HEK293 (cell line): Measurements from ENCODE around the gene SELENOI.

ENCODE experiments used
- CTCF ChIA-PET: fragments of 350-600 bp; formaldehyde crosslinking; extraction: SDS; loops from one replicate; lab custom pipeline; 2021; ENCODE audit warnings: antibody characterized with exemption; lab: Yijun Ruan, JAX
- POLR2A ChIA-PET: fragments of 300-600 bp; formaldehyde crosslinking; extraction: SDS; loops from one replicate; lab custom pipeline; 2020; ENCODE audit warnings: antibody characterized with exemption, inconsistent platforms; lab: Yijun Ruan, JAX
- H3K27ac ChIP-seq: fragments of 200-500 bp; sonication (Bioruptor generic); 2 replicates; pipeline ENCODE4 v1.5.1; 2014; ENCODE audit warnings: low read depth, low read length, control low read depth, inconsistent platforms; ENCODE audit errors: extremely low read depth
- H3K36me3 ChIP-seq, 2 experiments: fragments of 200-500 bp in 1 of 2; sonication (Bioruptor generic) in 1 of 2; 1 replicate in 1 of 2; 2 replicates in 1 of 2; pipeline ENCODE4 v1.5.1; 2014 to 2017; ENCODE audit warnings: inconsistent platforms in 2 of 2, low read length in 2 of 2; ENCODE audit not compliant: control insufficient read depth in 2 of 2, insufficient read depth in 1 of 2
- H3K4me1 ChIP-seq: fragments of 200-500 bp; sonication (Bioruptor generic); 2 replicates; pipeline ENCODE4 v1.5.1; 2014; ENCODE audit warnings: mild to moderate bottlenecking, low read length, inconsistent platforms; ENCODE audit not compliant: control insufficient read depth, insufficient read depth
- H3K4me3 ChIP-seq: 2 replicates; pipeline ENCODE4 v1.5.1; 2011; ENCODE audit warnings: low read depth, mild to moderate bottlenecking, control low read depth, low read length, moderate library complexity
- H3K9me3 ChIP-seq: fragments of 200-500 bp; sonication (Bioruptor generic); 2 replicates; pipeline ENCODE4 v1.5.1; 2014; ENCODE audit warnings: low read depth, low read length, inconsistent platforms; ENCODE audit not compliant: control insufficient read depth, insufficient read depth
- ATF2 ChIP-seq: fragments of 450-650 bp; formaldehyde crosslinking; IDR thresholded peaks from 2 replicates; pipeline ENCODE4 v1.5.1; 2016; ENCODE audit warnings: missing biosample characterization, missing genetic modification characterization, low read depth
- CTCF ChIP-seq: fragments of 450-650 bp; formaldehyde crosslinking; IDR thresholded peaks from 2 replicates; pipeline ENCODE4 v1.5.1; 2016; ENCODE audit warnings: missing biosample characterization, missing genetic modification characterization
- HOXC10 ChIP-seq: sonication (generic); formaldehyde crosslinking; IDR thresholded peaks from 2 replicates; pipeline ENCODE4 v1.8.1; 2023; ENCODE audit warnings: mild to moderate bottlenecking, missing genetic modification reagents
- MEIS1 ChIP-seq: sonication (generic); formaldehyde crosslinking; IDR thresholded peaks from 2 replicates; pipeline ENCODE4 v1.8.1; 2022; ENCODE audit warnings: missing genetic modification reagents, mild to moderate bottlenecking, borderline replicate concordance
- PRDM1 ChIP-seq: fragments of 450-650 bp; formaldehyde crosslinking; IDR thresholded peaks from 2 replicates; pipeline ENCODE4; 2016; ENCODE audit warnings: missing biosample characterization, missing genetic modification characterization
- ZBTB1 ChIP-seq: fragments of 450-650 bp; formaldehyde crosslinking; IDR thresholded peaks from 2 replicates; pipeline ENCODE4 v1.5.1; 2016; ENCODE audit warnings: missing biosample characterization, missing genetic modification characterization
- ZBTB6 ChIP-seq: fragments of 450-650 bp; formaldehyde crosslinking; IDR thresholded peaks from 2 replicates; pipeline ENCODE4 v1.5.1; 2017; ENCODE audit warnings: missing biosample characterization, missing genetic modification characterization
- ZBTB8A ChIP-seq: fragments of 450-650 bp; formaldehyde crosslinking; IDR thresholded peaks from 2 replicates; pipeline ENCODE4 v1.5.1; 2016; ENCODE audit warnings: missing biosample characterization, missing genetic modification characterization
- ZIC2 ChIP-seq: fragments of 450-650 bp; formaldehyde crosslinking; IDR thresholded peaks from 2 replicates; pipeline ENCODE4 v1.5.1; 2016; ENCODE audit warnings: missing biosample characterization, missing genetic modification characterization
- ZNF121 ChIP-seq: fragments of 450-650 bp; formaldehyde crosslinking; IDR thresholded peaks from 2 replicates; pipeline ENCODE4 v1.5.1; 2016; ENCODE audit warnings: missing biosample characterization, missing genetic modification characterization
- ZNF175 ChIP-seq: fragments of 450-650 bp; formaldehyde crosslinking; IDR thresholded peaks from 2 replicates; pipeline ENCODE4 v1.5.1; 2016; ENCODE audit warnings: missing biosample characterization, missing genetic modification characterization
- ZNF19 ChIP-seq: fragments of 450-650 bp; formaldehyde crosslinking; IDR thresholded peaks from 2 replicates; pipeline ENCODE4; 2016; ENCODE audit warnings: missing biosample characterization, missing genetic modification characterization, low read depth
- ZNF221 ChIP-seq: fragments of 450-650 bp; formaldehyde crosslinking; IDR thresholded peaks from 2 replicates; pipeline ENCODE4 v1.5.1; 2017; ENCODE audit warnings: missing biosample characterization, missing genetic modification characterization, borderline replicate concordance
- ZNF26 ChIP-seq: fragments of 450-650 bp; formaldehyde crosslinking; IDR thresholded peaks from 2 replicates; pipeline ENCODE4 v1.5.1; 2016; ENCODE audit warnings: missing biosample characterization, missing genetic modification characterization
- ZNF266 ChIP-seq: fragments of 450-650 bp; formaldehyde crosslinking; IDR thresholded peaks from 2 replicates; pipeline ENCODE4 v1.5.1; 2016; ENCODE audit warnings: missing biosample characterization, missing genetic modification characterization, low read depth
- ZNF280D ChIP-seq: fragments of 450-650 bp; formaldehyde crosslinking; IDR thresholded peaks from 2 replicates; pipeline ENCODE4 v1.5.1; 2016; ENCODE audit warnings: missing biosample characterization, missing genetic modification characterization
- ZNF311 ChIP-seq: fragments of 450-650 bp; formaldehyde crosslinking; IDR thresholded peaks from 2 replicates; pipeline ENCODE4 v1.5.1; 2017; ENCODE audit warnings: missing biosample characterization, missing genetic modification characterization, borderline replicate concordance
- ZNF549 ChIP-seq: fragments of 450-650 bp; IDR thresholded peaks from 2 replicates; pipeline ENCODE4 v1.5.1; 2018; ENCODE audit warnings: missing biosample characterization, missing genetic modification characterization, mild to moderate bottlenecking, inconsistent platforms, moderate library complexity
- ZNF596 ChIP-seq: fragments of 450-650 bp; IDR thresholded peaks from 2 replicates; pipeline ENCODE4 v1.5.0; 2018; ENCODE audit warnings: missing biosample characterization, mild to moderate bottlenecking, missing genetic modification characterization, moderate library complexity
- ZNF654 ChIP-seq: fragments of 450-650 bp; formaldehyde crosslinking; IDR thresholded peaks from 2 replicates; pipeline ENCODE4 v1.5.1; 2016; ENCODE audit warnings: low read depth, missing biosample characterization, missing genetic modification characterization
- ZNF843 ChIP-seq: fragments of 450-650 bp; formaldehyde crosslinking; IDR thresholded peaks from 2 replicates; pipeline ENCODE4 v1.5.1; 2016; ENCODE audit warnings: missing biosample characterization, missing genetic modification characterization
- ZSCAN16 ChIP-seq: fragments of 450-650 bp; formaldehyde crosslinking; IDR thresholded peaks from 2 replicates; pipeline ENCODE4 v1.5.1; 2016; ENCODE audit warnings: missing biosample characterization, missing genetic modification characterization

SELENOI gene

GRCh38 chr2:26316041-26316440 lies 29.9 kb upstream of the SELENOI start:
- TF ChIP-seq ZNF549 (tag by site-specific recombination) = no peak
- TF ChIP-seq ZNF280D = no peak
- no peak for TF ChIP-seq ZNF843
- TF ChIP-seq CTCF (tag by site-specific recombination) = peak; percentile 10; the same call in 1 of the 2 replicates
- H3K9me3 ChIP-seq = no peaks in the 10 kb centered on the region
- ChIA-PET POLR2A (no interaction called here), CTCF (interaction anchor here (0.6 to 0.7 kb wide), 2 partner anchors 166 to 433 kb away, joined by 3 to 5 read pairs; no protein-coding TSS in a partner anchor)
- H3K4me3 ChIP-seq = no peak overlapping the region
- H3K27ac ChIP-seq = no peak overlapping the region
- no peaks in the 10 kb centered on the region for H3K4me1 ChIP-seq
- H3K36me3 ChIP-seq = no peaks in the 10 kb centered on the region

GRCh38 chr2:26316845-26317244 lies 29.1 kb upstream of the SELENOI start:
- Histone ChIP-seq H3K27ac (no peak overlapping the region), H3K4me3 (no peak overlapping the region), H3K9me3 (no peaks in the 10 kb centered on the region), H3K4me1 (no peaks in the 10 kb centered on the region), H3K36me3 (no peaks in the 10 kb centered on the region)
- ChIA-PET POLR2A (interaction anchor here (0.6 kb wide), 2 partner anchors 17 to 315 kb away, joined by 3 read pairs; no protein-coding TSS in a partner anchor), CTCF (interaction anchor here (0.6 to 1.0 kb wide), 2 partner anchors 14 to 432 kb away, joined by 3 read pairs; no protein-coding TSS in a partner anchor)
- TF ChIP-seq MEIS1 (CRISPR knock-in tag) (no peak), ZSCAN16 (tag by site-specific recombination) (no peak), ZIC2 (no peak), ZNF121 (tag by site-specific recombination) (no peak)

- Histone ChIP-seq H3K4me1 (no peaks in the 10 kb centered on the region), H3K27ac (no peak overlapping the region), H3K4me3 (no peak overlapping the region), H3K36me3 (no peaks in the 10 kb centered on the region), H3K9me3 (no peaks in the 10 kb centered on the region)
- POLR2A ChIA-PET = interaction anchor here (0.6 kb wide), 1 partner anchor 18 kb away, joined by 3 read pairs; no protein-coding TSS in a partner anchor
- CTCF ChIA-PET = interaction anchor here (1.0 kb wide), 1 partner anchor 14 kb away, joined by 3 read pairs; no protein-coding TSS in a partner anchor
- TF ChIP-seq ZNF311 (tag by site-specific recombination) (no peak), ZNF596 (tag by site-specific recombination) (no peak), ZBTB6 (tag by site-specific recombination) (no peak), ZBTB8A (no peak), ZNF175 (tag by site-specific recombination) (no peak), ZNF221 (tag by site-specific recombination) (no peak), ZNF654 (no peak), ZSCAN16 (tag by site-specific recombination) (no peak), ZNF19 (tag by site-specific recombination) (no peak), ZNF266 (tag by site-specific recombination) (no peak), PRDM1 (tag by site-specific recombination) (no peak), ZBTB1 (tag by site-specific recombination) (no peak), ATF2 (tag by site-specific recombination) (no peak), HOXC10 (CRISPR knock-in tag) (no peak), ZNF26 (no peak)
Measured at GRCh38 chr2:26317377-26318105, 28.4 kb upstream of the SELENOI start.
